Adrenal gland (tissue), 12 donors: ENCODE data around the gene NDUFAF5. TPM values are rescaled to one million over a fixed set of nuclear protein-coding genes. Genes with fewer than 3 reads are reported as not detected.
"Not testable (repeated sequence)": the region's sequence is repeated elsewhere in the genome, so short reads cannot be mapped to it uniquely, and the experiment has no call there.

Experiments used
- DNase-seq, 7 donors: peaks; one replicate each; pipeline ENCODE4 v3.0.0-alpha.2; 2019 to 2020
- H3K27ac ChIP-seq, 5 donors: fragments of 200-600 bp; sonication (generic) in 4 of 5; 1 replicate in 3 of 5; 2 replicates in 2 of 5; pipeline versions ENCODE4 v1.5.1 to v1.8.0; 2016 to 2020; ENCODE audit warnings: mild to moderate bottlenecking in 1 of 5
- H3K27me3 ChIP-seq: fragments of 200-600 bp; 2 replicates; pipeline ENCODE4 v1.8.0; 2021
- H3K36me3 ChIP-seq, 2 donors: fragments of 200-600 bp; replicated peaks in 1 of 2; 1 replicate in 1 of 2; 2 replicates in 1 of 2; pipeline versions ENCODE4 v1.5.1 to v1.8.0; 2018 to 2022
- H3K4me1 ChIP-seq, 2 donors: fragments of 200-600 bp; replicated peaks in 1 of 2; 1 replicate in 1 of 2; 2 replicates in 1 of 2; pipeline versions ENCODE4 v1.5.1 to v1.8.0; 2018 to 2021
- H3K4me3 ChIP-seq, 4 donors: fragments of 200-600 bp; sonication (generic) in 3 of 4; one replicate each; pipeline ENCODE4 v1.5.1; 2016 to 2018
- H3K9me3 ChIP-seq, 3 donors: fragments of 200-600 bp; sonication (generic) in 1 of 3; replicated peaks in 1 of 3; 1 replicate in 2 of 3; 2 replicates in 1 of 3; pipeline versions ENCODE4 v1.5.1 to v1.8.0; 2016 to 2021
- CTCF ChIP-seq, 6 experiments: fragments of 450-650 bp in 4 of 6; fragments of 200-600 bp in 2 of 6; sonication (generic) in 1 of 6; IDR thresholded peaks; 1 replicate in 5 of 6; 2 replicates in 1 of 6; pipeline versions ENCODE4 v1.5.1 to v1.8.0; 2016 to 2021; ENCODE audit warnings: antibody characterized with exemption in 6 of 6, mild to moderate bottlenecking in 2 of 6, moderate library complexity in 1 of 6
- POLR2A ChIP-seq, 2 donors: fragments of 450-650 bp; IDR thresholded peaks; one replicate each; pipeline ENCODE4 v1.6.1; 2017; ENCODE audit warnings: antibody characterized with exemption in 2 of 2, mild to moderate bottlenecking in 2 of 2, moderate library complexity in 1 of 2
- WGBS, 4 donors: extraction: QIAGEN DNeasy Blood & Tissue Kit in 2 of 4; methylation state at CpG; one replicate each; pipeline versions ENCODE4 v1.1.5 to v1.1.7; 2013 to 2017; 5-methylcytosine and 5-hydroxymethylcytosine counted together
- intact Hi-C, 2 donors: fragments of 100-400 bp; cut with DNase I; formaldehyde crosslinking; loops; one replicate each; pipeline versions ENCODE4 v1.14.1 to v1.15.0; 2022 to 2023
- polyA plus RNA-seq, 3 donors: library from polyadenylated mRNA; stranded (reverse); fragments of 200-250 nt in 2 of 3; fragments of 350-450 nt in 1 of 3; fragmentation: Illumina TruSeq in 1 of 3; extraction: RNeasy Lipid Tissue Mini Kit (QIAGEN cat#74804) in 1 of 3; gene quantifications; one replicate each; pipeline ENCODE4 v1.2.3, GENCODE V29; 2013 to 2014
- total RNA-seq, 9 donors: library from RNA; depleted of rRNA in 4 of 9; stranded (reverse); fragments of >200 nt in 4 of 9; fragments of 120-200 nt in 1 of 9; fragmentation: NEBNext Ultra II Directional in 1 of 9; extraction: Animal tissue kit (Norgen Biotek cat#: 25700) in 1 of 9; gene quantifications; one replicate each; pipeline versions ENCODE4 v1.1.0 to v1.2.4, GENCODE V29; 2013 to 2023
- donor health status: healthy with polysubstance abuse.
- donor health status: Bipolar disorder and iron deficiency.
- donor health status: DM: yes; HTN: yes; CAD: no.
- donor health status: DM: no; HTN: no; CAD: no.
- donor health status: DM: no; HTN: no; CAD: no.
- donor health status: DM: yes; HTN: yes; CAD: no.

Gene NDUFAF5
- total and polyA plus RNA-seq, 12 donors, result 6.3 to 54.1 (median 22.9) TPM

GRCh38 chr20:13758884-13759283, 25.9 kb upstream of the NDUFAF5 start:
- Histone ChIP-seq H3K4me1 (no peaks in the 10 kb centered on the region), H3K9me3 (no peaks in the 10 kb centered on the region), H3K4me3 (no peak overlapping the region), H3K27me3 (no peaks in the 10 kb centered on the region), H3K36me3 (peaks cover 0 to 23% of the 10 kb centered on the region in 2 donors), H3K27ac (no peak overlapping the region)
- DNase-seq, result no peak
- intact Hi-C loops, result no loop called here
- 65 to 100% (median 97%) methylated on average over 1 of the region's 1 CpG for WGBS, 4 donors
- TF ChIP-seq POLR2A (IDR thresholded peaks at IDR 0.05), result no peak

DNA sequence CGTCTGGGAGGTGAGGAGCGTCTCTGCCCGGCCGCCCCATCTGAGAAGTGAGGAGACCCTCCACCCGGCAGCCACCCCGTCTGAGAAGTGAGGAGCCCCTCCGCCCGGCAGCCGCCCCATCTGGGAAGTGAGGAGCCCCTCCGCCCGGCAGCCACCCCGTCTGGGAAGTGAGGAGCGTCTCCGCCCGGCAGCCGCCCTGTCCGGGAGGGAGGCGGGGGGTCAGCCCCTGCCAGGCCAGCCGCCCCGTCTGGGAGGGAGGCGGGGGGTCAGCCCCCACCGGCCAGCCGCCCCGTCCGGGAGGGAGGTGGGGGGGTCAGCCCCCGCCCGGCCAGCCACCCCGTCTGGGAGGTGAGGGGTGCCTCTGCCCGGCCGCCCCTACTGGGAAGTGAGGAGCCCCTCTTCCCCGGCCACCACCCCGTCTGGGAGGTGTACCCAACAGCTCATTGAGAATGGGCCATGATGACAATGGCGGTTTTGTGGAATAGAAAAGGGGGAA, 24.3 kb upstream of the NDUFAF5 start:
- H3K4me1 ChIP-seq, intact Hi-C loops, H3K27me3 ChIP-seq, H3K9me3 ChIP-seq, H3K4me3 ChIP-seq, DNase-seq, H3K27ac ChIP-seq: not testable (repeated sequence)
- 95 to 99% (median 97%) methylated on average over 7 to 30 of the region's 33 CpGs; no CpG with 5 or more reads in 1 of the 4 donors for WGBS, 4 donors
- peaks cover 0 to 23% of the 10 kb centered on the region in 2 donors for H3K36me3 ChIP-seq

- Histone ChIP-seq H3K27me3 (no peaks in the 10 kb centered on the region), H3K9me3 (peaks cover 0 to 10% (median 0%) of the 10 kb centered on the region in 3 donors), H3K36me3 (peaks cover 0 to 41% of the 10 kb centered on the region in 2 donors), H3K4me1 (no peaks in the 10 kb centered on the region), H3K4me3 (no peak overlapping the region), H3K27ac (no peak overlapping the region)
- intact Hi-C loops, result no loop called here
- DNase-seq, result no peak
- TF ChIP-seq CTCF (IDR thresholded peaks at IDR 0.05), result no peak
These were observed 19.5 kb upstream of the NDUFAF5 start for GRCh38 chr20:13765299-13765698.

GRCh38 chr20:13765868-13766416, 18.9 kb upstream of the NDUFAF5 start:
- peaks cover 0 to 47% of the 10 kb centered on the region in 2 donors for H3K36me3 ChIP-seq
- no peaks in the 10 kb centered on the region for H3K27me3 ChIP-seq
- WGBS, 4 donors, result 96 to 100% (median 98%) methylated on average over 1 of the region's 1 CpG
- TF ChIP-seq POLR2A (IDR thresholded peaks at IDR 0.05) (no peak), CTCF (IDR thresholded peaks at IDR 0.05) (no peak)
- H3K4me3 ChIP-seq, result no peak overlapping the region
- H3K4me1 ChIP-seq, result no peaks in the 10 kb centered on the region
- peaks cover 0 to 10% (median 0%) of the 10 kb centered on the region in 3 donors for H3K9me3 ChIP-seq
- no peak for DNase-seq
- intact Hi-C loops, result no loop called here
- H3K27ac ChIP-seq, result no peak overlapping the region

- Histone ChIP-seq H3K36me3 (peaks cover 0 to 69% of the 10 kb centered on the region in 2 donors), H3K9me3 (peaks cover 0 to 10% (median 0%) of the 10 kb centered on the region in 3 donors), H3K27me3 (no peaks in the 10 kb centered on the region), H3K4me3 (no peak overlapping the region), H3K27ac (no peak overlapping the region), H3K4me1 (no peaks in the 10 kb centered on the region)
- DNase-seq, result no peak
- WGBS, 4 donors, result 87 to 90% (median 88%) methylated on average over 5 of the region's 5 CpGs
- TF ChIP-seq POLR2A (IDR thresholded peaks at IDR 0.05) (no peak), CTCF (IDR thresholded peaks at IDR 0.05) (no peak)
- intact Hi-C loops, result loop anchor here in 1 of 2 donors (10.0 kb wide), 1 partner anchor 645 kb away; no protein-coding TSS in a partner anchor
These were observed 14.7 kb upstream of the NDUFAF5 start for GRCh38 chr20:13770141-13770540.
